SK-MEL-5 (cell line): ENCODE results near the gene FAM236C. TPM values are rescaled to one million over a fixed set of nuclear protein-coding genes. Genes with fewer than 3 reads are reported as not detected.
"Not testable (repeated sequence)": the region's sequence is repeated elsewhere in the genome, so short reads cannot be mapped to it uniquely, and the experiment has no call there.

Source experiments
- DNase-seq: peaks from one replicate; pipeline ENCODE4 v3.0.0-alpha.2; 2016; ENCODE audit warnings: low read depth, low spot score
- in situ Hi-C: cut with HindIII; loops from 2 replicates; pipeline ENCODE4 v1.10.0; 2016; ENCODE audit warnings: low sequenced_read_pairs, high pct_unique_total_duplicates, low pct_unique_long_range_greater_than_20kb
- polyA plus RNA-seq, 2 experiments: library from polyadenylated mRNA; depleted of rRNA; stranded (reverse); fragments of >200 nt; gene quantifications; 2 replicates each; pipeline ENCODE4 v1.2.3, GENCODE V29; 2015
- total RNA-seq: library from RNA; depleted of rRNA; stranded (reverse); fragments of >200 nt; shearing (Covaris generic); gene quantifications from 2 replicates; pipeline ENCODE4 v1.2.3, GENCODE V29; 2014; rRNA removed

FAM236C gene
- not detected in 2 replicates for total RNA-seq
- polyA plus RNA-seq (2015; cell fraction: cytosol; rRNA removed), result not detected in 2 replicates
- polyA plus RNA-seq (2015; cell fraction: nucleus; rRNA removed), result not detected in 2 replicates

DNA sequence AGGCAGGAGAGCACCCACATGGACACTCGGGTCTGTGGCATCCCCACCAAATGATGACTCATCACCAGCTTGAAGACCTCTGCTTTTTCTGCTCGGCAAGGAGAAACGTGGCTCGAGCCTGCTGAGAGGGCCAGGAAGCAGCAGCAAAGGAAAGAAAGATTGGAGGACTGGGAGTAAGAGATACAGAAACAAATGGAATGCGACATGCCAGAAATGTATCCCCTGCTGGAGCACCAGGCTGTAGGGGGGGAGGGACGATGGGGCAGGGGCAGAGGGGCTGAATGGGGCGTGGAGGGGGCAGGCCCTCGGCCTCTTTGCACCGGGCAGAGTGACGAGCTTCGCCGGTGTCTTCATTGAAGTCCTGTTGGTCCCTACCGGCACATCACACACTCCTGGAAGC lies at the start of gene FAM236C:
TSS of gene FAM236C (plus strand) at position 301 of the 400 bp plus-strand sequence. CDS start 100 bp downstream, outside the sequence.
- DNase-seq, in situ Hi-C loops: not testable (repeated sequence)

DNA sequence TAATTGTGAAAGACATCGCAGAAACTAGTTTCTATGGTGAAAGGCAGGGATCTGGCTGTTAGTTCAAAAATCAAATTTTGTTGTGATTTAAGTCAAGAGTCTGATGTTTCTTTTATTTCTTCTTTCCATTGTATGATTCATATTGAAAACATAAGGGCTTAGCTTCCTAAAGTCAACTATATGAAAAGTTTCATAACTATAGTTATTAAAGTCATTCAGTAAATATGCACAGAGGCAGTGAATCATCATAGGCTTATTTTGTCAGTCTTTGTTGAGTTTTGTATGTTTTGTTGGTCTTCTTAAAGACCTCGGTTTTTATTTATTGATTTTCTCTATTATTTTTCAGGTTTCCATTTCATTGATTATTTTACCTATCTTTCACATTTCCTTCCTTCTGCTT lies 29.5 kb upstream of the FAM236C start:
- DNase-seq, in situ Hi-C loops: not testable (repeated sequence)

DNA sequence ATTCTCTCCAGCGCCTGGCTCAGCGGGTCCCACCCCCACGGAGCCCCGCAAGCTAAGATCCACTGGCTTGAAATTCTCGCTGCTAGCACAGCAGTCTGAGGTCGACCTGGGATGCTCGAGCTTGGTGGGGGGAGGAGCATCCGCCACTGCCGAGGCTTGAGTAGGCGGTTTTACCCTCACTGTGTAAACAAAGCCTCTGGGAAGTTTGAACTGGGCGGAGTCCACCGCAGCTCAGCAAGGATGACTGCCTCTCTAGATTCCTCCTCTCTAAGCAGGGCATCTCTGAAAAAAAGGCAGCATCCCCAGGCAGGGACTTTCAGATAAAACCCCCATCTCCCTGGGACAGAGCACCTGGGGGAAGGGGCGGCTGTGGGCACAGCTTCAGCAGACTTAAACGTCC lies 22.7 kb upstream of the FAM236C start:
- DNase-seq, in situ Hi-C loops: not testable (repeated sequence)

DNA sequence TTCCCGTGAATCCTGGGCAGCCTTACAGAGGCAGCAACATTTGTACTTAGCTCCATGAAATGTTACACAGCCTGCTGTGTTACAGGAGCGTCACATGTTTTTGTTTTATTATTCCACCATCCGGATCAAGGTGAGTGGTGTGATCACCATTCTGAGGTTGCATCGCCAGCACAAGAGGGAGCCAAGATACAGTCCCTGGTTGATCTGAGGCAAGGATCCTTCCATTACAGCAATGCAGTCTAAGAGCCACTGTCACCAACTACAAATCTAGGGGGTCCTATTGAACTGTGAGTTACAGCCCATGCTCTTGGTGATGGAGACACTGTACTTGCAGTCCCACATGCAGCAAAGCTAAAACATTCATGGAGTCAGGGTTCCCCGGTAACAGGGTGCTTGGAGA lies 3.7 kb downstream of the FAM236C start:
- in situ Hi-C loops, result not testable (repeated sequence)

DNA sequence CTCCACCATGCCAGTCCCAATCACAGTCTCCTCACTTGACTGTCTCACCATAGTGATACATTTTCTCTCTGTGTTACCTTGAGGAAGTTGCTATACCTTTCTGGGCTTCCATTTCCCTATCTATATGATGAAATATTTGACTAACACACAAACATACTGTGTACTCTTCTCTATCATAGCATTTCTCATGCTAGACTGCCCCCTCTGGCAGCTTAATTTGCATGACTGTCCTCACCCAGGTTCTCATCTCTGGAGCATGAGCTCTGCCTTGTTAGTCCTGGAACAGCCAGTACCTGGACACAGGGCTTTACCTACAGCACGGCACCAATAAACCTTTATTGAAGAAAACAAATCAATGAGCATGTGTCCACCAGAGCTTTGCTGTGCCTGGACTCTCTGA lies 19.9 kb downstream of the FAM236C start:
- DNase-seq, in situ Hi-C loops: not testable (repeated sequence)

More for the DNA sequence above, 3.7 kb downstream of the FAM236C start:
- not testable (repeated sequence) for DNase-seq

DNA sequence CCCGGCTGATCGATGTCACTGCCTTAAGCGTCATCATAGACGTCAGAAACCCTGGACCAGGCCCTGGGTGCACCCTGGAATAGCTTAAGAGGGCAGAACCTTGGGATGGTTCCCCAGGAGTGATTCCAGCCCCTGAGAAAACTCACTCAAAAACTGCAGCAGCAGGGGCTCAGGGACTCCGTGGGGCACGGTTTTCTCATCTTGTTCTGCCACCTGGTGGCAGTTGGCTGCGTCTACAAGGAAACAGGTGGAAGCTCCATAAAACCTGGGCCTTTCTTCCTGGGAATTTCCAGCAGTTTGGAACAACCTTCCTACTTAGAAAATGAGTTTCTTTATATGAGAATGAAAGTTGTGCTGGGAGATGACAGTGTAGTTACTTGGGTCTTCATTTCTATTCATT lies 24.0 kb downstream of the FAM236C start:
- in situ Hi-C loops, DNase-seq: not testable (repeated sequence)

DNA sequence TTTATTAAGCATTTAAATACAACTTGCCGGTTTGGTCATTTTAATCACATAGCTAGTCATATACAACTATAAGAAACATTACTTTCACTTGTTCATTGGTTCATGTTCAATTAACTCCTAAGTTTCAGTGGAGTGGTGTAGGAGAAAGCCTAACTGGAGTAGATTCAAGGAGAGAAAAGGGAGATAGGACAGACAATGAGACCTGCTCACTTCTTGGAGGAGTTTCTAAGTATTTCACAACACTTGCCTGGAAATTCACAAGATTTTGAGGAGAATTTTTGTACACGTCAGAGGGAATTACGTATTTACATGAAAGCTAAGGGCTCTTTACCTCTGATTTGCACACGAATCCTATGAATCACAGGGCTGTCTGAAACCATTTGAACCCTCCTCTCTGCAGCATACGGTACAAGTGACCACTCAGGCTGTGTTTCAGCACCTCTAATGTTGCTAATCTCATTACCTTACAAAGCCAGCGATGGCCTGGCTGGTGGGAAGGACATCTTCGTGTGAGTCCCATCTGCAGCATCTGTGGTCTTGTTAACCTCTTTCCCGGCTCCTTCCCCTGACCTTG lies 24.6 kb downstream of the FAM236C start:
- DNase-seq, in situ Hi-C loops: not testable (repeated sequence)

DNA sequence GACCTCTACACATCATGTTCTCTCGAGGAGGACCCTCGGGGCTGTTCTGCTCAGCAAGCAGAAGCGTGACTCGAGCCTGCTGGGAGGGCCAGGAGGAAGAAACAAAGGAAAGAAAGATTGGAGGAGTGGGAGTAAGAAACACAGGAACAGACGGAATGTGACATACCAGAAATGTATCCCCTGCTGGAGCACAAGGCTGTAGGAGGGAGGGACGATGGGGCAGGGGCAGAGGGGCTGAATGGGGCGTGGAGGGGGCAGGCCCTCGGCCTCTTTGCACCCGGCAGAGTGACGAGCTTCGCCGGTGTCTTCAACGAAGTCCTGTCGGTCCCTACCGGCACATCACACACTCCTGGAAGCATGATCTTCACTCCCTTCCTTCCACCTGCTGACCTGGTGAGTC lies 25.5 kb downstream of the FAM236C start, which contains the start of gene FAM236A:
TSS of gene FAM236A (plus strand) at position 301 of the 400 bp plus-strand sequence. CDS start at position 358, 57 bp downstream.
- DNase-seq, in situ Hi-C loops: not testable (repeated sequence)

DNA sequence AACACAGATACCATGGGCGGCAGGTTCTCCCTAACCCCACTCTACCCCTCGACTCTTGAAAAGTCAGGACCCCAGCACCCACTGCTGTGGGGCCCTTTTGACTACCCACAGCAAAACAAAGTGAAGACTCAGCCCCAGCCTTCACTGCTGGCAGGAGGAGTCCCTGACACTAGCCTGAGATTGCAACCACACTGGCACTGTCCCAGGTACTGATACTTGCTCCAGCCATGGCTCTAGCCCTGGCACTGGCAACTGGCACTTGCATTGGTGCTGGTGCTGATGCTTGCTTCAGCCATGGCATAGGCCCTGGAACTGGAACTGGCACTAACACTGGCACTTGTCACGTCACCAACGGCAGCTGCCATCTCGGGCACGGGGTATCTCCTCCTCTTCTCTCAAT lies 29.9 kb downstream of the FAM236C start:
- DNase-seq, in situ Hi-C loops: not testable (repeated sequence)

DNA sequence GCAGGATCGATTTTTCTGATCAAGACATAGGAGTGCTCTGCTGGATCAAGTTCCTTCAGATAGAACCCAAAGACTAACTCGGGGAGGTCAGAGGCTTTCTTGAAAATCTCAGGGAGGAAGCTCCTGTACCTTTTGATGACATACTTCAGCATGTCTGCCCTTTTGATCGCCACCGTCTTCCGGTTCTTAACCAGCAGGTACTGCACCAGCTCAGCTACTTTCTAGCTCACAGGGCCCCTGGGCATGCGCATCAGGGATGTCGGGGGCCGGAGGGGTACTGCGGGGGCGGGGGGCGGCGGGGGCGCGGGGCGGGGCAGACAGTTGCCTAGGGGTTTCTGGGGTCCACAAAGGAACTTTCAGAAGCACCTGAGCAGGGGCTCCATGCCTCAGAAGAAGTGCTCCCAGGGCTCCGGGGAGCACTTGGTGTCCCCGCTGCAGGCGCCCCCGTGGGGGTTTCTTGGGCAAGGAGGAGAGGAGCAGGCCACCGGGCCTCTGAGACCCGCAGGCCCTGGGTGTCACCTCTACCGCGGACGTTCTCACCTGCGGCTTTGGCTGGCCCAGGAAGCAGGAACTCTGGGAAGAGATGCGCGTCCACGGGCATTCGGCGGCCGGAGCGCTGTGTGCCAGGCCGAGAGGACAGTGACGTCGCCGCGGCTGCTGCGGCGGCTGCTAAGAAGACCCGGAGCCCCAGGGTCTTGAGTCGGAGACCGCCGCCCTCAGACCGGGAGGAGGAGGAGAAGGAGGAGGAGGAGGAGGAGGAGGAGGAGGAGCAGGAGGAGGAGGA lies 30.8 kb downstream of the FAM236C start:
- DNase-seq, in situ Hi-C loops: not testable (repeated sequence)

DNA sequence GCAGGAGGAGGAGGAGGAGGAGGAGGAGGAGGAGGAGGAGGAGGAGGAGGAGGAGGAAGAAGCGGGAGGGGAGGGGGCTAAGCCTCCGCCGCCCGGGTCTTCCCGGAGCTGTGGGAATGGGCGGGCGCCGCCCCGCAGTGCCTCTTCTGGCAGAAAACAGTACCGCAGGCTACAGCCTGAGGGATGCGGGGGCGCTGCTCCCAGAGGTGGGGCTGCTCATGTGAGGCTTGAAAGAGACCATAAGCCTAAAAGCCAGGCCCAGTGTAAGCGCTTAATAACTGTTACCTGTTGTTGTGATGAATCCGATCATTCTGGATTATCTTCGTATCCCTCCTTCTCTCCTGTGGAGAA lies 31.4 kb downstream of the FAM236C start, which contains the start of gene DMRTC1:
TSS of gene DMRTC1 (minus strand) at position 19 of the 351 bp plus-strand sequence. CDS start 68,143 bp downstream, outside the sequence.
- DNase-seq, in situ Hi-C loops: not testable (repeated sequence)

DNA sequence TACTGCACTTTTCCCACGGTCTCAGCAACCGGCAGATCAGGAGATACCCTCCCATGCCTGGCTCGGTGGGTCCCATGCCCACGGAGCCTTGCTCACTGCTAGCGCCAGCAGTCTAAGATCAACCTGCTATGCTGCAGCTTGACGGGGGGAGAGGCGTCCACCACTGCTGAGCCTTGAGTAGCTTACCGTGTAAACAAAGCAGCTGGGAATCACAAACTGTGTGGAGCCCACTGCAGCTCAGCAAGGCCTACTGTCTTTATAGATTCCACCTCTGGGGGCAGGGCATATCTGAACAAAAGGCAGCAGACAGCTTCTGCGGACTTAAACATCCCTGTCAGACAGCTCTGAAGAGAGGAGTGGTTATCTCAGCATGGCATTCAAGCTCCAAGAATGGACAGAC lies 47.6 kb downstream of the FAM236C start:
- DNase-seq, in situ Hi-C loops: not testable (repeated sequence)

Other genes with a start within 250 kb of the FAM236C start
- 4.0 and 4.1 TPM in 2 replicates for gene PHKA1, start 198.3 kb upstream of the FAM236C start, total RNA-seq
- gene DMRTC1B, start 135.7 kb upstream of the FAM236C start, total RNA-seq, result not detected in 2 replicates
- not detected in 2 replicates for gene FAM236B, start 130.0 kb upstream of the FAM236C start, total RNA-seq
- not detected in 2 replicates for gene FAM236D, start 104.4 kb upstream of the FAM236C start, total RNA-seq
- not detected in 2 replicates for gene FAM236A, start 25.6 kb downstream of the FAM236C start, total RNA-seq
- not detected in 2 replicates for gene DMRTC1, start 31.2 kb downstream of the FAM236C start, total RNA-seq
- not detected in 2 replicates for gene PABPC1L2B, start 90.3 kb downstream of the FAM236C start, total RNA-seq
- gene PABPC1L2A, start 166.9 kb downstream of the FAM236C start, total RNA-seq, result not detected in 2 replicates